HepG2 (cell line): ENCODE data around the gene ZNF506. TPM values are rescaled to one million over a fixed set of nuclear protein-coding genes. Genes with fewer than 3 reads are reported as not detected.

Experiments
- ATAC-seq: fragments of 200-7000 bp; cut with Tn5 transposase; 3 replicates; pipeline ENCODE4 v1.9.1; 2020; ENCODE audit warnings: mild to moderate bottlenecking, moderate library complexity
- BruUV-seq: library from RNA; stranded (reverse); fragments of 400-500 nt; replicated peaks from 2 replicates; lab custom pipeline; 2021; lab: Mats Ljungman, UMichigan
- CTCF ChIA-PET: fragments of 300-600 bp; formaldehyde crosslinking; extraction: SDS; loops from one replicate; lab custom pipeline; 2021; ENCODE audit warnings: low total read pairs, inconsistent platforms, low intra/inter-chr PET ratio; lab: Yijun Ruan, JAX
- POLR2A ChIA-PET: fragments of 350-600 bp; sonication (Branson Sonifier 250); formaldehyde crosslinking; loops from one replicate; lab custom pipeline; 2020; ENCODE audit warnings: antibody characterized with exemption, inconsistent platforms; lab: Yijun Ruan, JAX
- DNase-seq: peaks from one replicate; pipeline ENCODE4 v3.0.0-alpha.2; 2015; ENCODE audit warnings: low spot score
- FAIRE-seq: peaks from 3 replicates; lab custom pipeline; 2011; peaks lifted over from hg19 to GRCh38; lab: Jason Lieb, UNC
- H2AFZ ChIP-seq: one replicate; pipeline ENCODE4 v1.6.1; 2011; ENCODE audit warnings: low read length, inconsistent platforms
- H3K27ac ChIP-seq: fragments of 300-600 bp; 3 replicates; pipeline ENCODE4 v1.8.0; 2011; ENCODE audit warnings: mixed run types, mild to moderate bottlenecking, mixed read lengths, low read length, inconsistent platforms; ENCODE audit not compliant: insufficient read depth; ENCODE audit errors: extremely low read length
- H3K27me3 ChIP-seq, 2 experiments: fragments of 200-600 bp in 1 of 2; 2 replicates in 1 of 2; 3 replicates in 1 of 2; pipeline versions ENCODE4 v1.6.0 to v1.8.0; 2011; ENCODE audit warnings: low read length in 2 of 2, mild to moderate bottlenecking in 2 of 2, moderate library complexity in 2 of 2, inconsistent platforms in 1 of 2; ENCODE audit not compliant: insufficient read depth in 2 of 2, control insufficient read depth in 1 of 2
- H3K36me3 ChIP-seq, 2 experiments: fragments of 200-600 bp in 1 of 2; replicated peaks in 1 of 2; 2 replicates in 1 of 2; 3 replicates in 1 of 2; pipeline versions ENCODE4 v1.5.1 to v1.8.0; 2011; ENCODE audit warnings: low read length in 2 of 2, inconsistent platforms in 1 of 2; ENCODE audit not compliant: insufficient read depth in 2 of 2, control insufficient read depth in 1 of 2
- H3K4me1 ChIP-seq: 2 replicates; pipeline ENCODE4 v1.5.1; 2012; ENCODE audit warnings: low read length, inconsistent platforms; ENCODE audit not compliant: insufficient read depth
- H3K4me2 ChIP-seq: 2 replicates; pipeline ENCODE4 v1.6.0; 2011; ENCODE audit warnings: low read depth, low read length, inconsistent platforms
- H3K4me3 ChIP-seq, 3 experiments: fragments of 200-600 bp in 1 of 3; sonication (generic), shearing (Covaris generic) in 1 of 3; replicated peaks in 1 of 3; 2 replicates each; pipeline ENCODE4 v1.5.1; 2011 to 2016; ENCODE audit warnings: low read length in 3 of 3, inconsistent platforms in 2 of 3, low read depth in 2 of 3, mild to moderate bottlenecking in 2 of 3, control low read depth in 1 of 3, mixed read lengths in 1 of 3; ENCODE audit not compliant: insufficient read depth in 1 of 3
- H3K79me2 ChIP-seq: one replicate; pipeline ENCODE4 v1.6.1; 2011; ENCODE audit warnings: low read length, inconsistent platforms; ENCODE audit not compliant: insufficient read depth
- H3K9ac ChIP-seq: 2 replicates; pipeline ENCODE4 v1.6.0; 2011; ENCODE audit warnings: mild to moderate bottlenecking, low read depth, low read length, inconsistent platforms; ENCODE audit not compliant: insufficient read depth
- H3K9me3 ChIP-seq: 2 replicates; pipeline ENCODE4 v1.5.1; 2012; ENCODE audit warnings: mild to moderate bottlenecking, low read length
- H4K20me1 ChIP-seq: 2 replicates; pipeline ENCODE4 v1.6.0; 2011; ENCODE audit warnings: inconsistent platforms, mild to moderate bottlenecking, low read length, moderate library complexity; ENCODE audit not compliant: insufficient read depth
- HNF4G ChIP-seq, 2 experiments: sonication (generic) in 1 of 2; formaldehyde crosslinking in 1 of 2; IDR thresholded peaks; 2 replicates each; pipeline versions ENCODE4 v1.4.0 to v1.6.1; 2011 to 2020; ENCODE audit warnings: borderline replicate concordance in 2 of 2, low read depth in 2 of 2, mild to moderate bottlenecking in 2 of 2, low read length in 1 of 2, missing genetic modification reagents in 1 of 2, moderate library complexity in 1 of 2
- HNRNPL ChIP-seq: fragments of 200-400 bp; formaldehyde crosslinking; IDR thresholded peaks from 2 replicates; pipeline ENCODE4 v1.6.1; 2017; ENCODE audit warnings: mild to moderate bottlenecking, low read depth, low read length
- IRF1 ChIP-seq: sonication (generic); formaldehyde crosslinking; IDR thresholded peaks from 2 replicates; pipeline ENCODE4 v1.4.0; 2020; ENCODE audit warnings: low read depth, mild to moderate bottlenecking, missing genetic modification reagents
- MEF2D ChIP-seq: sonication (generic); formaldehyde crosslinking; IDR thresholded peaks from 2 replicates; pipeline ENCODE4 v1.5.1; 2020; ENCODE audit warnings: mild to moderate bottlenecking, missing genetic modification reagents
- PAX8 ChIP-seq: sonication (generic); formaldehyde crosslinking; IDR thresholded peaks from 2 replicates; pipeline ENCODE4 v1.8.0; 2022; ENCODE audit warnings: mild to moderate bottlenecking, missing genetic modification reagents, borderline replicate concordance
- PHB2 ChIP-seq: fragments of 450-650 bp; IDR thresholded peaks from 2 replicates; pipeline ENCODE4 v1.6.1; 2018; ENCODE audit not compliant: partially characterized antibody
- RNF219 ChIP-seq: sonication (generic); formaldehyde crosslinking; IDR thresholded peaks from 2 replicates; pipeline ENCODE4 v1.5.0; 2020; ENCODE audit warnings: mild to moderate bottlenecking, missing genetic modification reagents
- SOX5 ChIP-seq: IDR thresholded peaks from 2 replicates; pipeline ENCODE4 v1.6.1; 2016; ENCODE audit warnings: borderline replicate concordance
- YY1 ChIP-seq: IDR thresholded peaks from 2 replicates; pipeline ENCODE4 v1.6.1; 2011; ENCODE audit warnings: low read length, low read depth, moderate library complexity, mild to moderate bottlenecking; ENCODE audit not compliant: insufficient read depth, insufficient replicate concordance
- WGBS: methylation state at CpG from one replicate; pipeline ENCODE4 v1.1.6; 2017; ENCODE audit warnings: low lambda C conversion rate; 5-methylcytosine and 5-hydroxymethylcytosine counted together
- in situ Hi-C: cut with HindIII; loops from 2 replicates; pipeline ENCODE4 v1.10.0; 2017; ENCODE audit warnings: low pct_unique_long_range_greater_than_20kb; ENCODE audit not compliant: extremely low pct_ligation_motif_present
- intact Hi-C: fragments of 100-400 bp; cut with micrococcal nuclease; formaldehyde crosslinking; loops from one replicate; pipeline ENCODE4 v1.10.0; 2022; ENCODE audit not compliant: unreplicated experiment
- polyA plus RNA-seq, 8 experiments: library from polyadenylated mRNA; depleted of rRNA in 3 of 8; stranded (reverse) in 7 of 8; unstranded in 1 of 8; fragments of >200 nt; fragmentation: Illumina TruSeq in 4 of 8; extraction: Trizol in 4 of 8; gene quantifications; 2 replicates each; pipeline versions ENCODE4 v1.2.1 to v1.2.3, GENCODE V29; 2011 to 2016; ENCODE audit warnings: low read depth in 4 of 8, missing spikeins in 1 of 8, mixed read lengths in 1 of 8; ENCODE audit not compliant: insufficient read depth in 1 of 8
- total RNA-seq, 5 experiments: library from RNA; depleted of rRNA; stranded (reverse); fragments of >200 nt; fragmentation: Illumina TruSeq; extraction: Trizol; gene quantifications; 2 replicates each; pipeline ENCODE4 v1.2.3, GENCODE V29; 2016; ENCODE audit warnings: low read depth in 1 of 5

ZNF506 gene
- total and polyA plus RNA-seq, 2 of the 13 experiments (the other 11 are each of a cell fraction or from before 2014, with no cell fraction given): not detected

GRCh38 chr19:19751846-19752245, 69.7 kb downstream of the ZNF506 start:
- CTCF ChIA-PET: no interaction called here
- POLR2A ChIA-PET: no interaction called here
- 4% methylated on average over 3 of the region's 12 CpGs for WGBS

More at GRCh38 chr19:19751846-19752245, 69.7 kb downstream of the ZNF506 start:
- Histone ChIP-seq H3K9me3 (peaks cover 2% of the 10 kb centered on the region; the same call in 1 of the 2 replicates), H3K4me1 (no peaks in the 10 kb centered on the region), H2AFZ (no peak overlapping the region), H3K79me2 (no peaks in the 10 kb centered on the region), H3K27ac (no peak overlapping the region), H3K27me3 (peaks cover 3 to 16% of the 10 kb centered on the region in 2 experiments; a peak in 4 of 5 replicates), H3K9ac (no peak overlapping the region), H3K36me3 (no peaks in the 10 kb centered on the region), H3K4me2 (no peak overlapping the region), H3K4me3 (no peak overlapping the region), H4K20me1 (no peaks in the 10 kb centered on the region)
- ATAC-seq (no peak), DNase-seq (no peak), FAIRE-seq (no peak)
- no peak for TF ChIP-seq HNRNPL
- TF ChIP-seq MEF2D (CRISPR knock-in tag): no peak
- no peak for TF ChIP-seq SOX5
- no peak for TF ChIP-seq RNF219 (CRISPR knock-in tag)
- TF ChIP-seq IRF1 (CRISPR knock-in tag): no peak
- TF ChIP-seq PAX8 (CRISPR knock-in tag): no peak
- no peak for TF ChIP-seq HNF4G (IDR thresholded peaks at IDR 0.05; ENCODE audit: borderline replicate concordance, low read depth, low read length)
- TF ChIP-seq HNF4G (CRISPR knock-in tag; IDR thresholded peaks at IDR 0.05; ENCODE audit: borderline replicate concordance, low read depth): no peak
- no peak for TF ChIP-seq YY1
- TF ChIP-seq PHB2: no peak
- BruUV-seq: no TSS peak
- in situ Hi-C loops (no loop called here), intact Hi-C loops (no loop called here)
